GM19238 (cell line): Measurements from ENCODE around the gene MYL7.
"Not testable (repeated sequence)": the region's sequence is repeated elsewhere in the genome, so short reads cannot be mapped to it uniquely, and the experiment has no call there.

ENCODE experiments used
- DNase-seq: peaks from one replicate; pipeline ENCODE4 v3.0.0; 2011; ENCODE audit warnings: low spot score; ENCODE audit not compliant: insufficient read length

The MYL7 gene

DNA sequence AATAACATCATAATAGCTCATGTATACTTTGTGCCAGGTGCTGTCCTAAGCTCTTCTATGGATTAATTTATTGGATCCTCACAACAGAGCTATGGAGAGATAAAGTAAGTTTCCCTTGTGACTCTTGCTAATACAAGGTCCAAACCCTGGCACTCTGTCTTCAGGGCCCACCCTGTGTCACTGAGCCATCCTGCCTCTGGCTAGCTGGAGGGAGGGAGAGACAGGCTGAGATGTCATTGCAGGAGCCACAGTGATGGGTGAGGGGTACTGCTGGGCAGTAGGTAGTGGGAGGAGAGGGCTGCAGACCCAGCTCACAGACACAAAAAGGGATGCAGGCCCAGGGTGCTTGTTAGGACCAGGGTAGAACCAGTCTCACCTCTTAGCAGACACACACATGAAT is 31.2 kb upstream of the MYL7 start:
- no peak for DNase-seq

DNA sequence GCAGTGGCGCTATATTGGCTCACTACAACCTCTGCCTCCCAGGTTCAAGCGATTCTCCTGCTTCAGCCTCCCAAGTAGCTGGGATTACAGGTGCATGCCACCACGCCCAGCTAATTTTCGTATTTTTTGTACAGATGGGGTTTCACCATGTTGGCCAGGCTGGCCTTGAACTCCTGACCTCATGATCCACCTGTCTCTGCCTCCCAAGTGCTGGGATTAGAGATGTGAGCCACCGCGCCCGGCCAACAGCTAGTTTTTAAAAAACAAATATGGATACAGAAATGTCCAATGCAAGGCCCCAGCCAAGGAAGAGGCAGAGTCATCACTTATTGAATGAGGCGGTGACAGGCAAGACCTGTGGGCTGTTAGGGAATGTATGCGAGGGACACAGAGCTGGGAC is 30.8 kb upstream of the MYL7 start:
- not testable (repeated sequence) for DNase-seq

DNA sequence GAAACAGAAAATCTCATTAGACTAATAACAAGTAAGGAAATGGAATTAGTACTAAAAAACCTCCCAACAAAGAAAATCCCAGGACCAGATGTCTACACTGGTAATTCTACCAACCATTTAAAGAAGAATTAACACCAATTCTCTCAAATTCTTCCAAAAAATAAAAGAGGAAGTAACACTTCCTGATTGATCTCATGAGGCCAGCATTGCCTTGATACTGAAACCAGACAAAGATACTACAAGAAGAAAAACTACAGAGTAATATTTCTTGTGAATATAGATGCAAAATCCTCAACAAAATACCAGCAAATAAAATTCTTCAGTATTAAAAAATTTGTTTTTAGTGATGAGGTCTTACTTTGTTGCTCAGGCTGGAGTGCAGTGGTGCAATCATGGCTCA is 26.8 kb upstream of the MYL7 start:
- no peak for DNase-seq

DNA sequence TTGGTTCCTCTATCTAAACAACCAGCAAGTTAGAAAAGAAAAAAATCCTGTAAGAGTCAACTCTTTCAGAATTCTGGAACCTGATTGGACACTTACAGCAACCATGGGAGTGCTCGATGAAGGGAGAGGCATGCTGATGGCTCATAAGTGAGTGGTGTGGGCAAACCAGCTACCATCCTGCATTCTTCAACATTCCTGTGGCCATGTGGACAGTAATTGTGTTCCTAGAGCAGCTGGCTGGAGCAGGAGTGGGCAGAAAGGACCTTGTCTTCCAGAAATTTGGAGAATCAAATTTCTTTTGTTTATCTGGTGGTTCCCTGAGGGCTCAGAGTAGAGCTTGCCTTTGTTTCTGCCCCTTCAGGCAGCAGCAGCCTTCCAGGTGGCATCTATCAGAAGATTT is 22.5 kb upstream of the MYL7 start:
- DNase-seq, result no peak

DNA sequence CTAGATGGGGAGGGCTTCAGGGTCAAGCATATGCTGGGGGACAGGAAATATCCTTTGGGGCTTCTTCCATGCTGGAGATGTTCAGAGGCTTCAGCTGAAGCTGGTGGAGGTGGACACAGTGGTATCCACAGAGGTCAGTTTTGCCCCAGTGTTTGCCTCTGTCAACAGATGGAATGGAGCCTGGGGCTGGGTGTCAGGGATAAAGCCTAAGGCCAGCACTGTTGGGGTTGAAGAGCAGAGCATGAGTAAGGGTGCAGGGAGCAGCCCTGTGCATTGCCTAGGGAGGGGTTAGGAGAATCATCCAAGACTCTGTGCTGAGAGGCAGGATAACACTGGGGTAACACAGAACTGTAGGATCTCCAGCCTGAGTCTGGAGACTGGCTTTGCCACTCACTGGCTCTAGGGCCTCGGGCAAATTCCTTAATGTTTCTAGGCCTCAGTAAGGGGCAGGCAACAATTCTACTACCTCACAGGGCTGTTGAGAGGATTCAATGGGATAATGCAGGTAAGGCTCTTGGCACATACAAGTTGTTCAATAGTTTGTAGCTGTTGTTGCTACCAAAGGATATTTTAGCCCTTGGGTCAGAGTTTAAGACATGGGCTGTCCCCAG is 21.8 kb upstream of the MYL7 start:
- DNase-seq, result no peak

DNA sequence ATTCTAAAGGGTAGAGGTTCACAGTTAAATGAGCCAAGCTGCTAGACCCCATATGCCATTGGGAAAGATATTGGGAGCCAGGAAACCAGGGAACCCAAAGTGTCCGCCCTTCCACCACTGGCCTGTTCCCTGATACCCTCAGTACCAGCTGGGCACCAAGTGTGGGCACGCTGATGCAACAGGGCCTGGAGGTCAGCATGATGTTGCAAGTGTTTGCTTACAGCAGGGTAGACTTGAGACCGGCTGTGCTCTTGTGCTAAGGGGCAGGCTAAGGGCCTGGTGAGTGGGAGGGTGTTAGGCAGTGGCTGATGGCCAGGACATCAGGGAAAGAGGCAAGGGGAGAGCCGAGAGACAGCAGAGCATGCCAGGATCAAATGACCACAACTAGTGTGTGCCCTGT is 21.0 kb upstream of the MYL7 start:
- DNase-seq, result no peak

DNA sequence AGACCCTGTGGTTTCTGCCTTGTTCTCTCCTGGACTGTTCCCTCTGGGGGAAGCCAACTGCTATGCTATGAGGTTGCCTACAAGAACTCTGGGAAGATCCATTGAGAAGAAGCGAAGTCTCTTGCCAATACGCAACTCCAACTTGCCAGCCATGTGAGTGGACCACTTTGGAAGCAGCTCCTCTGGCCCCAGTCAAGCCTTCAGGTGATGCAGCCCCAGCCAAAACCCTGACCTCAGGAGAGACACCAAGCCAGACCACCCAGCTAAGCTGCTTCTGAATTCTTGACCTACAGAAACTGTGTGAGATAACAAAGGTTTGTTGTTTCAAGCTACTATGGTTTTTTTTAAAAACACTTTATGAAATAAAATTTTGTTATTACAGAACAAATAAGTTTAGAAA is 20.2 kb upstream of the MYL7 start:
- DNase-seq, result no peak

DNA sequence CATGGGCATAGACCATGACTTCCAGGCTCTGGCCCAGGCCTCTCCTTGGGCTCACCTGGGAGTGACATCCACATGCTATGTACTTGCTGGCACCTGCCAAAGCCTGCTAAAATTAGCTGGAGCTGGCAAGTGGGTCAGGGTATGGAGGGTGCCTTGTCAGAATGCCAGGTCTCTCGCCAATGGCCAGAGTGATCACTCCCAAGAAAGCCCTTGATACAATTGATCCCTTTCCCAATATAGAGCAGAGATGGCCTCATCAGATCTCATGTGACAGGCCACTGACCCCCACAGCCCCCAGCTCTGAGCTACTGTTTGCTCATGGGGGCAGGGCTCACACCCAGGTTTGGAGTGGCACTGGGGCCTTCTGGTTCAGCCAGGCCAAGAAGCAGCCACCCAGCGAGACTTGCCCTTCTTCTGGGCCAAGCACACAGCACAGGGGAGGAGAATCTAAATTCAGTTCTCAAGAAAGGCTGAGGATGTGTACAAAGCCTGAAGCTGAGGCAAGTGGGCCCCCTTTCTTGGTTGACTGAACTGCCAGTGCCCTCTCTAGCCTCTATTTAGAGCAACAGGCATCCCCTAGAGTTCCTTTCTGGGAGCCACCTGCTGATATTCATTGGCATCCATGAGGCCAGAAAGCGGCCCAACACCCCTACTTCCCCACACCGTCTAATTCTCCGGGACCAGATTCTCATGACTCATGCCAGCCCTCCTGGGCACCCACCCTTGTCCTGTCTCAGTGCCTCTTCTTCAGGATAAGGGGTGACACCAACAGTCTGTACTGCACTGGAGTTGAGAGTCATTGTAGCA is 18.9 kb upstream of the MYL7 start:
- DNase-seq, result no peak

DNA sequence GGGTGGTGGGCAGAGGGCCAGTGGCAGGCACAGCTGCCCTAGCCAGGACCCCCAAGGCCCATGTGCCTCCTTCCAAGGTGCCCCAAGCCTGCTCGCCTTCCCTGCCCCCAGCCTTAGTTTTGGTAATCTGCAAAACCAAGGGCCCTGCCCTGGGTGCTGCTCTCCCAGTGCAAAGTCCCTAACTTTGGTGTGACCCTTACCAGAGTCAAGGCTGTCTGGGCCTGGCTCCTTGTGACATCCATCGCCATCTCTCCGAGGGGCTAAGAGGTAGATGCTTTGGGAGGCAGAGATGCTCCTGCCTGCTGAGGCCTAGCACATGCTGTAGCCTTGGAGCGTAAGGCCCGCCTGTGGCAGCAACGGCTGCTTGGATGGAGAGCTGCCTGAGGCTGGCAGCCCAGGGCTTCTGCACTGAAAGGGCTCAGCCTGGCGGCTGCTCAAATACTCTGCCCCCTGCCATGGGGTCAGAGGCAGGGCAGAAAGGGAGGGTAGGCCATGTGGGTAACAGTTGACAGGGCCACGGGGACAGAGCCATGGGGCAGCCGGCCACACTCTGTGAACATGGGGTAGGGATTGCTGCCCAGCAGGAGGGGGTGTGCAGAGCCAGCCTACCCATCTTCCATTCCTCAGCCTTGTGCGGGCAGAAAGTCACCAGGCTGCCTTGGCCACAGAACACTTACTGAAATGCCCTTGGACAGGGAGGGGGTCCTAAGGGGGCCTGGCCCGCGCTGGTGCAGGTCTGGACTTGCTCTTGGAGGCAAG is 17.9 kb upstream of the MYL7 start:
- no peak for DNase-seq

DNA sequence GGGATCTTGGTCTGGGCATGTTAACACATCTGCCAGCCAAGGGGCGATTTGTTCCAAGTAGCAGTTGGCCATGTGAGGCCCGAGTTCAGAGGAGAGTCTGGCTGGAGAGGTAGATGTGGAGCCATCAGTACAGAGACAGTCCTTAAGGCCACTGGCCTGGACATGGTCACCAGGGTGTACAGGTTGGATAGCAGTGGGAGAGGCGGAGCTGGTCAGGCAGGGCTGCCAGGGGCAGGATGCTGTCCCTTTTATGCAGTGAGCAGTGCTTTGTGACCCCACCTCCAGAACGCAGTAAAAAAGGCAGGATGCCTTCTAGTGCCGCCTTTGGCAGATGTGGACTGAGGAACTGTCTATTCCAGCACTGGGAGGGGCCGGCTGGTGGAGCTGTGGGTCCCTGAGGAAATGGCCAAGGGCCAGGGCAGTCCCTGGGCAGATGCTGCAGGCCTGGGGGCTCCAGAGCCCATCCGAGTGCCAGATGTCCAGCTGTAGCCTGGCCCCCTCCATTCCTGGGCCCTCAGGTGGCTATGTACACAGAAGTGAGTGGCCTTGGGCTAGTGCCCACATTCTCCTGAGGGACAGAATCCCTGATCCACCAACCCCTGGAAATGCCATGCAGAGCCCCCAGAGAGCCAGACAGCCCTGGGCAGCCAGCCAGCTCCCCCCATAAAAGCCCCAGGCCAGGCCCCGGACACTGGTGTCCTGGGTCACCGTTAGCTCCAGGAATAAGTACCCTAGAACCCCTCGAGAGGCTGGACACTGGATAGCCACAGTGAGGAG is 17.2 kb upstream of the MYL7 start:
- no peak for DNase-seq

DNA sequence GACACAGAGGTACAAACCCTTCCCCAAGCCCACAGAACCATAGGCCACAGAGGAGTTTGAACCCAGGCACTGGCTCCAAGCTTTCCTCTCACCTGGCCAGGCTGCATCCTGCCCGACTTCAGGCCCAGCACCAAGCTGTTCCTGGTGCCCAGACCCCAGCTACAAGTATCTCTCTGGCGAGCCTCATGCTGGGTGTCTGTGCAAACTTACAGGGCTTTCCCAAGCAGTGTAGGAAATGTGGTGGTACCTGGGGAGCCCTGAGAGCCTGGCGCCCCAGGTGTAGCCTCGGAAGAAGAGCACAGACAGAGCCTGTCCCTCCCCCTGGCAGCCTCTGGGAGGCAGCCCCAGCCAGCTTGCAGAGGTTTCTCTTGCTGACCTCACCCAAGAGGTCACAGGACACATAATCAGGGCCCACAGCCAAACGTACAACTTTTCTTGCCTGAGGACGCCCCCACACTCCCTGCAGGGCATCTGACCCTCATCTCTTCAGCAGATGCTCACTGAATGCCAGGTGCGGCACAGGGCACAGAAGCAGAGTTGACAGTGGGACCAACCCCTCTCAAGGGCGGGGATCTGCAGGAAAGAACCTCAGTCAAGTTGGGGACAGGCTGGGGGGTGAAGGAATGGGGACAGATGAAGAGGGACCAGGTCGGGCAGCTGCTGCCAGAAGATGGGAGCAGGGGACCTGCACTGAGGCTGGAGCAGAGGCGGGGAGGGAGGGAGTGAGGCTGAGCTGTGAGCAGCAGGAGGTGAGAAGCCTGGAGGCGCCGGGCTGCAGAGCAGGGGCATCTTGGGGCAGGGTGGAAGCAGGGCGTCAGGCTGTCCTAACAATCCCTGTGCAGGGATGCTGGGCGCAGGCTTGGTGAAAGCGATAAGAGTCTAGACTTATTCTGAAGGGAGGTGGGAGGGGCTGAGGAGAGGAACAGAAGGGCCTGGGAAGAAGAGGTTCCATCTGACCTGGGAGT is 16.3 kb upstream of the MYL7 start:
- no peak for DNase-seq

DNA sequence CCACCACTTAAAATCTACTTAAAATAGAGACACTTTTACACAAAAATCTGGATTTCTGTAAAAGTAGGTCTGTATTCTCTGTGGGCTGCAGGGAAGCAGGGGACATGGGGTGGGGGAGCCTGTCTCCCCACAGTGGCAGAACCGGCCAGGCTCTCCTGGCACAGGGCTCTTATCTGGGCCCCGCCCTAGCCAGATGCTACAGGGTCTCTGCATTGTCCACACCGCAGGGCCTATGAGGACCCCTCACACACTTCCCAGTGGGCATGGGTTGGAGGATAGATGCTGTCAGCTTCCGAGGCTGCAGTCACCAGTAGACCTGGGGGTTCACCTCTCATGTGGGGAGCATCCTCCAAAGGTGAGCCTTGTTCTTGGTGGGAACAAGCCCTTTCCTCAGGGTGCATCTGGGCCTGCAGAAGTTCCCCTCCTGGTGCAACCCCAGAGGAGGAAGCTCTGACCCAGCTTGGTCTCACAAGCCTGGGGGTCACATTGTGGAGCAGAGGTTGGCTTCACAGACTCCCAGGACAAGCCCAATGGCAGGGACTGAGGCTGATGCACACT is 15.4 kb upstream of the MYL7 start:
- DNase-seq, result no peak

DNA sequence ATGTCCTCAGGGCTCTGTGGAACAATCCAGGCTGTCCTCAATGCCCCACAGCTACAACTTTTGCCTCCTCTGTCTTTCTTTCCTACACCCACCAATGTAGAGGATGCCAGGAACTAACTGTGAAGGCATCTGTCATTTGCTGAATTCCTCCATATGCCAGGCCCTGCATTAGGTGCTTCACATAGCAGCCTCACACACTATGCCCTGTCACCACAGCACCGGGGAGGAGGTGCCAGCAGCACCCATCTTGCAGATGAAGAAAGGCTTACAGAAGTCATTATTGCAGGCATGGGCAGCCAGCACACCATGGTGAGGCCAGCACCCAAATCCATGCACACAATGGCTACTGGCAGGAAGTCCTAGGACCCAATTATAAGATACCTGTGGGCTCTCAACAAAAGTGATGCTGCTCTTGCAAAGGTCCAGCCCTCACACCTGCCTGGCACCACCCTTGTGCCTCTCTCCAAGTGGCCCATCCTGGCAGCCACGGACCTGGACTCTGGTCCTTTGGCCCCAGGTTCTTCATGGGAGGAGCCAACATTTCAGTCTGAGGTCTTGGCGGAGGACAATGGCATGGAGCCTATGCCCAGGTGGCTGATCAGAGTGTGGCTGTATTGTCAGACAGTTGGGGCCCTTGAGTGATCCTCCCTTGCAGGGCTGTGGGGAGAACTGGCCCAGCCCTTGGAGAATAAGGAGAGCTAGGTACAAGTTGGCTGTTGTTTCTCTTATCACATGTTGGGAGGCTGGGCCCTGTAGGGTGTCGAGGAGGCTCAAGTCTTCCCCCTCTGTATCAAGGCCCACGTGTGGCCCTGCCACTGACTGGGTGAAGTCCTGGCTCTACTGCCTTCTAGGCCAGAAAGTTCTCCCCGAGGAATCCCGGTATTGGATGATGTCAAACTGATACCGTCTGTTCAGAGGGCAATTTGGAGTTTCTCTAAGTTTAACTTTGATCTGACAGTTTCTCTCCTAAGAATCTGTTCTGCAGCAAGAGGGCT is 14.4 kb upstream of the MYL7 start:
- no peak for DNase-seq

DNA sequence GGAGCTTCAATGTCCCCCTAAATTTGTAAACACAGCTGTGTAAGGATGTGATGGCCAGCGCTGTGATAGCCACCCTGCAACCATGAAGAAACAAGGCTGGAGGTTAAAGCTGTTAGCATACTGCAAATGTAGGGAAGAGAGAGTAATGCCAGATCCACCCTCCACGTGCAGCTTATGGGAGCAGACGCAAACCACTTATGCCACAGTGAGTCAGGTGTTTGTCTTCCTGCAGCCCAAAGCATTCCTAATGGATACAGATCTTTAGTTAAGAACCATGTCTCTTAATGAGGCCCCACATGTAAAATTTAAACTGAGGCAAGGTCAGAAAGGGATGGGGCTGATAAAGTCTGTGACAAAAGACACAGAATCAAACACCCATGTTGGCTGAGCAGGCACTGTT is 13.6 kb upstream of the MYL7 start:
- no peak for DNase-seq

DNA sequence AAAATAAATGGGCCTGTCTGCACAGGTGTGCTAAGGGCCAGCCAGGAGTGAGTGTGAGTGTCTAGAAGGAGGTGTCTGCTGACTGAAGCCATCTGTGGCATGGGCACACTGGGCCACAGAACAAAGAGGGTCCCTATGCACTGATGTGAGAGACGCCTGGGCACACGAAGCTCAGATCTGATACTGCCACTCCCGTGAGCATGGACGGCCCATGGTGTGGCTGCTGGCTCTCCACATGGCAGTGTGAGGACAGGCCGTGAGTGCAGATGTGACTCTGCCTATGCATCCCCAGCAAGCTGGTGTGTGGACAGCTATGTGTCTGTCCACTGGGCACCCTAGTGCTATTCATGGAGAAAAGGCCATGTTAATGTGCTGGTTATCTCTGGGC is 12.8 kb upstream of the MYL7 start:
- no peak for DNase-seq

DNA sequence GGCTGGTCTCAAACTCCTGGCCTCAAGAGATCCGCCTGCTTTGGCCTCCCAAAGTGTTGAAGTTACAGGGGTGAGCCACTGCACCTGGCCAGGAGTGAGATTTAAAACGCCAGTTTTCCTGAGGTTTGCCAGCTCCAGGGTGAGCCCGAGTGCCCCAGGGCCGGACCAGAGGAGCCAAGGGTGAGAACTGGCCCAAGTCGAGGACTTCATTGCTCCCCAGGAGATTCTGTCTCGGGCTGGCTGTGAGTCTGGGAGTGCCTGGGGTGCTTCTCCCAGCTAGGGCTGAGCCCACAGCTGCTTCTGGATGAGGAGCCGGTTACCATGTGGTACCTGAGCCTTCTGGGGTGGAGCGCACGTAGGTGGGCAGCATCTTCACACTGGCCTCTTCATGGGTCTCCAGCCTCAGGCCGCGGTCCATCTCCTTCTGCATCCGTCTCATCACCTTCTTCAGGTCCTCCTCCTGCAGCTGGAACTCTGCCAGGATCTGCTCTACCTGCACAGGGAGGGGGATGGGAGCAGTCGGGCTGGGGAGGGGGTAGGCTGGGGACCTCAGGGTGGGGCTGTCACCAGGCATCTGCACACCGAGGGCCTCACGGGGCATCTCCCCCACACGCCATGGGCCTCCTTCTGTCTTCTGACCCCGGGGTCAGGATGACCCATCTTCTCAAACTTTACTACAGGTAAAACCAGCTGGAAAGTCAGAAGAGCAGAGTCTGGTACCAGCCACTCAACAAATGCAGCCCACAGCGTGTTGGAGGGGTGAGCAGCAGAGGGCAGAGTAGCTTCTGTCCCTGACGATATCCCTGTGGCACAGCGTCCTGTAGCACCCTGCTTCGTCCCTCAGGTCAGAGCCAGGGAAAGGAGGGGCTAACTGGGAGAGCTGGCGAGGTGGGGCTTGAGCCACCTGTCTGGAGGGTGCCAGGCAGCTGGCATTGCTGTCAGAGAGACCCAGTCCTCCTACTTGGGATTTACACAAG is 12.1 kb upstream of the MYL7 start:
- no peak for DNase-seq

DNA sequence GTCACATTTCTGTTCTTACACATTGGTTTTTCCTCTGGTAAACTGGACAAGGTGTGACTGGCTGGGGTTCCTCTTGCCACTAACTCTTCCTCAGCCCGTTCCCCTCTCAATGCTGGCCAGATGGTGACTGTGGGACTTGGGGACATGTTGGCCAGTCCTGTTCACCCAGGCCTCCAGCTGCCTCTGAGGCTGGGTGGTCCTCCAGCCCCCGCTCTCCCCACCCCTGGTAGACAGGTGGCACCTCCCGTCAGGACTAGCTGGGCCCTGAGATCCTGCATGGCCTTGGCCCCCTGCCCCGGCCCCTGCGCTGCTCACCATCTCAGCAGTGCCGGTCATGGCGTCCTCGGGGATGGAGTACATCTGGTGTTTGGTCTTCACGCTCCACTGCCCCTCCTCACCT is 10.8 kb upstream of the MYL7 start:
- DNase-seq, result no peak
